Keratinocyte (primary cell): ENCODE results near the gene STXBP1.

ENCODE experiments used
- EZH2 ChIP-seq: IDR thresholded peaks from one replicate; pipeline ENCODE4 v1.6.1; 2012; ENCODE audit warnings: inconsistent platforms, mild to moderate bottlenecking, low read length, moderate library complexity
- TF ChIP-seq, protein P1 (sequence below), 3 experiments: IDR thresholded peaks in 1 of 3; conservative IDR thresholded peaks in 1 of 3; optimal IDR thresholded peaks in 1 of 3; 2 replicates in 2 of 3; 3 replicates in 1 of 3; pipeline versions ENCODE3 to v1.5.1; 2011; ENCODE audit warnings: low read length in 3 of 3, mild to moderate bottlenecking in 3 of 3, moderate library complexity in 2 of 3, control low read depth in 1 of 3, inconsistent platforms in 1 of 3; ENCODE audit not compliant: insufficient read depth in 2 of 3; ENCODE audit errors: extremely low read depth in 1 of 3

DNA sequence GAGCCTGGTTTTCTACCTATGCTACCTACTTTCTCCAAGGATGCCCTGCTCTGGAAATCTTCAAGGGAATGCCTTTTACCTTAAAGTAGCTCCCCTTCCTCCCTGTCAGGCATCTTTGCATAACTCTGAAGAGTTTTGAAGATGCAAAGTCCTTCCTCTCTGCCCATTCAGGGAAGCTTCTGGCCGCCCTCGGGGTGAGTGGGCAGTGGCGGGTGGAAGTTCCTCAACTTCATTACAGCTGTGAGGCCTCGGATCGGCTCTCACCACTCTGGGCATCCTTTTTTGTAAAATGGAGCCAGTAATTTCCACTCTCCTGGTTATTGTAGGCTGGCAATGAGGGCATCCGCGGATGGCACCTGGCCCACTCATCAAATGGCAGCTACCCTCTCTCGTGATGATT lies 31.7 kb upstream of the STXBP1 start:
- TF ChIP-seq, protein P1, sequence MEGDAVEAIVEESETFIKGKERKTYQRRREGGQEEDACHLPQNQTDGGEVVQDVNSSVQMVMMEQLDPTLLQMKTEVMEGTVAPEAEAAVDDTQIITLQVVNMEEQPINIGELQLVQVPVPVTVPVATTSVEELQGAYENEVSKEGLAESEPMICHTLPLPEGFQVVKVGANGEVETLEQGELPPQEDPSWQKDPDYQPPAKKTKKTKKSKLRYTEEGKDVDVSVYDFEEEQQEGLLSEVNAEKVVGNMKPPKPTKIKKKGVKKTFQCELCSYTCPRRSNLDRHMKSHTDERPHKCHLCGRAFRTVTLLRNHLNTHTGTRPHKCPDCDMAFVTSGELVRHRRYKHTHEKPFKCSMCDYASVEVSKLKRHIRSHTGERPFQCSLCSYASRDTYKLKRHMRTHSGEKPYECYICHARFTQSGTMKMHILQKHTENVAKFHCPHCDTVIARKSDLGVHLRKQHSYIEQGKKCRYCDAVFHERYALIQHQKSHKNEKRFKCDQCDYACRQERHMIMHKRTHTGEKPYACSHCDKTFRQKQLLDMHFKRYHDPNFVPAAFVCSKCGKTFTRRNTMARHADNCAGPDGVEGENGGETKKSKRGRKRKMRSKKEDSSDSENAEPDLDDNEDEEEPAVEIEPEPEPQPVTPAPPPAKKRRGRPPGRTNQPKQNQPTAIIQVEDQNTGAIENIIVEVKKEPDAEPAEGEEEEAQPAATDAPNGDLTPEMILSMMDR (optimal IDR thresholded peaks at IDR 0.05 in 1 of 3, IDR thresholded peaks at IDR 0.05 in 1 of 3, conservative IDR thresholded peaks at IDR 0.05 in 1 of 3; ENCODE audit: extremely low read depth in 1 of 3, insufficient read depth in 2 of 3, low read length in 3 of 3) = no peak
- TF ChIP-seq EZH2 = no peak
